ENCODE measurements around the gene RNF114. TPM values are rescaled to one million over a fixed set of nuclear protein-coding genes. Genes with fewer than 3 reads are reported as not detected.
"Not testable (repeated sequence)": the region's sequence is repeated elsewhere in the genome, so short reads cannot be mapped to it uniquely, and the experiment has no call there.

The RNF114 gene
- total and polyA plus RNA-seq, 7 donors: 30.8 to 104 (median 79.7) TPM

DNA sequence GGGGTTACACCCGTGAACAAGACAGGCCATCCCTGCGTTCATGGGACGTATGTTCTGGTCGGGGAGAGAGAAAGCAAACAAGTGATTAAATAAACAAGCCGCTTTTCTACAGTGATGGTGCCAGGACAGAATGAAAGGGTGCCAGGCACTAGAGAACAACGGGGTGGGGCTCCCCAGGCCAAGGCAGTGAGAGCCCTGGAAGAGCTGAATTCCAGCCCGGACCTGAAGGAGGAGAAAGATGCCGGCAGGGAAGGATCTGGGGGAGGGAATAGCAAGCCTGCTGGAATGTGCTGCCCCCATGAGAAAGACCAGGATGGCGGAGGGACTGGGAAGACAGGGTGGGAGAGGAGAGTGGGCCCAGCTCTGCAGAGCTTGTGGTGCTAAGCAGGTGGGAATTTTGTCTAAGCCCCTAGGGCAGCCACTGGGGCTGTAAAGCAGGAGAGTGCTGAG, 54.1 kb downstream of the RNF114 start:
- H3K4me3 ChIP-seq: no peak overlapping the region
- H3K9me3 ChIP-seq: no peaks in the 10 kb centered on the region
- peaks cover 11% of the 10 kb centered on the region for H3K4me1 ChIP-seq
- H3K36me3 ChIP-seq (ENCODE audit: insufficient read depth in 1 of 2, low read depth in 1 of 2): peaks cover 0 to 4% of the 10 kb centered on the region in 2 donors
- intact Hi-C loops (cut with DNase I): no loop called here
- TF ChIP-seq CTCF (IDR thresholded peaks at IDR 0.05): no peak
- peak overlapping the region; percentile 66 for H3K27ac ChIP-seq
- 54 to 66% (median 62%) methylated on average over 9 of the region's 9 CpGs for WGBS, 3 donors
- ATAC-seq: no peak
- H3K27me3 ChIP-seq (ENCODE audit: insufficient read depth in 3 of 3, low read length in 2 of 3): no peaks in the 10 kb centered on the region
- no peak for DNase-seq

DNA sequence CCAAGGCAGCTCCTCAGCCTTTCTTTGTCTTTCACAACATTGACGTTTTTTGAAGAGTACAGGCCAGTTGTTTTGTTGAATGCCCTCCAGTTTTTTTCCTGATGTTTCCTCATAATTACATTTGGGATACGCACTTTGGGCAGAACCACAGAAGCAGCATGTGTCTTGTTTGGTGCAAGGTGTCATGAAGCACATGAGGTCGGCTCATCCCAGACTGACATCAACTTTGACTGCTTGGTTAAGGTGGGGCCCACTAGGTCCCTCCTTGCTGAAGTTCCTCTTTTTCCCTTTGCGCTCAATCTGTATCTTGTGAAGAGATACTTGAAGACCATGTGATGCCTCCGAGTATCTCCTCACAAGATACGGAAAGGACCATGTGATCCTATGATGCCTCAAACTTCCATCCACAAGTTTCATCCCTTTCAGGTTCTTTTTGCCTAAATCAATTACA, 57.1 kb downstream of the RNF114 start:
- H3K27ac ChIP-seq: no peak overlapping the region
- WGBS, 3 donors: 63 to 75% (median 73%) methylated on average over 6 of the region's 6 CpGs
- no peaks in the 10 kb centered on the region for H3K9me3 ChIP-seq
- no peaks in the 10 kb centered on the region for H3K27me3 ChIP-seq (ENCODE audit: insufficient read depth in 3 of 3, low read length in 2 of 3)
- no peak for DNase-seq
- H3K4me1 ChIP-seq: no peaks in the 10 kb centered on the region
- peak in 2 of 4 donors; percentile 7 to 52 for ATAC-seq
- intact Hi-C loops (cut with DNase I): no loop called here
- H3K36me3 ChIP-seq (ENCODE audit: insufficient read depth in 1 of 2, low read depth in 1 of 2): peaks cover 0 to under 1% of the 10 kb centered on the region in 2 donors
- H3K4me3 ChIP-seq: no peak overlapping the region
- TF ChIP-seq CTCF (IDR thresholded peaks at IDR 0.05): no peak

DNA sequence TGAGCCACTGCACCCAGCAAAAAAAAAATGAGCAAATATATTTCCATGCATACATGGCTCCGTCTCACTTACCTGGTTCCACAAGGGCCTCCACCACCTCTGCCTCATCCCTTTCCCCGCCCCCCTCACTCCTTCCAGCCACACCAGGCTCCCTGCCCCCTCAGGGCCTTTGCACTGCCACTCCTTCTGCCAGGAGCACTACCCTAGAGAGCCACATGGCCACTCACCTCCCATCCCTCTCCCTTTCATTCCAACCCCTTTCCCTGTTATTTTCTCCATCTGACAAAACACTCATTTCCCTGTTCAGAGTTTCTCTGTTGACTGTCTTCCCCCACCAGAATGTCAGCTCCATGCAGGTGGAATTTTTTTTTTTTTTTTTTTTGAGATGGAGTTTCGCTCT, 59.4 kb downstream of the RNF114 start:
- ATAC-seq (no peak), DNase-seq (no peak)
- Histone ChIP-seq H3K4me1 (no peaks in the 10 kb centered on the region), H3K27me3 (ENCODE audit: insufficient read depth in 3 of 3, low read length in 2 of 3) (no peaks in the 10 kb centered on the region), H3K4me3 (no peak overlapping the region), H3K27ac (no peak overlapping the region), H3K9me3 (no peaks in the 10 kb centered on the region), H3K36me3 (ENCODE audit: insufficient read depth in 1 of 2, low read depth in 1 of 2) (no peaks in the 10 kb centered on the region)
- intact Hi-C loops (cut with DNase I): loop anchor here in 1 of 2 donors (5.0 kb wide), 1 partner anchor 42 kb away; no protein-coding TSS in a partner anchor
- TF ChIP-seq CTCF (IDR thresholded peaks at IDR 0.05): no peak
- WGBS, 3 donors: 93 to 100% (median 99%) methylated on average over 3 of the region's 3 CpGs

GRCh38 chr20:49998478-49999188, 62.4 kb downstream of the RNF114 start:
- H3K4me1 ChIP-seq; H3K4me3 ChIP-seq; H3K36me3 ChIP-seq (ENCODE audit: insufficient read depth in 1 of 2, low read depth in 1 of 2); H3K27ac ChIP-seq; ATAC-seq; DNase-seq; H3K27me3 ChIP-seq (ENCODE audit: insufficient read depth in 3 of 3, low read length in 2 of 3); H3K9me3 ChIP-seq: not testable (repeated sequence)
- intact Hi-C loops (cut with DNase I): loop anchor here in 1 of 2 donors (5.0 kb wide), 1 partner anchor 39 kb away; no protein-coding TSS in a partner anchor
- 82 to 91% (median 89%) methylated on average over 15 of the region's 15 CpGs for WGBS, 3 donors

GRCh38 chr20:49999329-49999728, 63.1 kb downstream of the RNF114 start:
- Histone ChIP-seq H3K4me1 (peaks cover 7% of the 10 kb centered on the region), H3K4me3 (no peak overlapping the region), H3K27me3 (ENCODE audit: insufficient read depth in 3 of 3, low read length in 2 of 3) (no peaks in the 10 kb centered on the region), H3K27ac (no peak overlapping the region), H3K36me3 (ENCODE audit: insufficient read depth in 1 of 2, low read depth in 1 of 2) (no peaks in the 10 kb centered on the region), H3K9me3 (no peaks in the 10 kb centered on the region)
- DNase-seq (no peak), ATAC-seq (no peak)
- intact Hi-C loops (cut with DNase I): loop anchor here in 1 of 2 donors (5.0 kb wide), 1 partner anchor 38 kb away; no protein-coding TSS in a partner anchor
- 58 to 71% (median 66%) methylated on average over 7 of the region's 7 CpGs for WGBS, 3 donors
- TF ChIP-seq CTCF (IDR thresholded peaks at IDR 0.05): no peak

DNA sequence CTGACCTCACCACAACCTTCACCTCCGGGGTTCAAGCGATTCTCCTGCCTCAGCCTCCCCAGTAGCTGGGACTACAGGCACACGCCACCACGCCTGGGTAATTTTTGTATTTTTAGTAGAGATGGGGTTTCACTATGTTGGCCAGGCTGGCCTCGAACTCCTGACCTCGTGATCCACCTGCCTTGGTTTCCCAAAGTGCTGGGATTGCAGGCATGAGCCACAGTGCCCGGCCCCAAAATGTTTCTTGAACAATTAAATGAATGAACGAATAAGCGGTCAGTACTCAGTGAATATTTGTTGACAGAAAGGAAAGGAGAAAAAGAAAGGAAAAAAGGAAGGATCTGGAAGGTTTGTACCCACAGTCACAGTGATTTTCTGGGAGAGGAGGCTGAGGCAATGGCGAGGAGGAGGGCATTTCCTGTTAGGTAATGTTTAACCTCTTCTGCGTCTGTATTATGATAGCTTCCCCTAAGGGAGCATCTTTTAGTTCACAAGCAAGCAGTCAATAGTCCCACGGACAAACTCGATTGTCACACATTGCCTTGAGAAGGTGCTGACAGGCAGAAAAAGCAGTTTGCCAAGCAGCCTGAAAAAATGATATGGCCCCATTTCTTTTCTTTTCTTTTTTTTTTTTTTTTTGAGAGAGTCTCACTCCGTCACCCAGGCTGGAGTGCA, 64.5 kb downstream of the RNF114 start:
- H3K36me3 ChIP-seq (ENCODE audit: insufficient read depth in 1 of 2, low read depth in 1 of 2); H3K27ac ChIP-seq; H3K27me3 ChIP-seq (ENCODE audit: insufficient read depth in 3 of 3, low read length in 2 of 3); DNase-seq; H3K4me3 ChIP-seq; H3K9me3 ChIP-seq; intact Hi-C loops (cut with DNase I); ATAC-seq: not testable (repeated sequence)
- WGBS, 3 donors: 79 to 83% (median 81%) methylated on average over 14 of the region's 14 CpGs
- peaks cover 12% of the 10 kb centered on the region for H3K4me1 ChIP-seq

All from psoas muscle (tissue), 8 donors.